ENCODE measurements around the gene SYNE2.

- TF ChIP-seq CTCF (IDR thresholded peaks at IDR 0.05) = no peak
- no peak for TF ChIP-seq POLR2A (IDR thresholded peaks at IDR 0.05)
Measured at GRCh38 chr14:64202716-64203115, 349.9 kb downstream of the SYNE2 start.
